GM12874 (cell line): ENCODE measurements around the gene NUP37.

Experiments used
- TF ChIP-seq, protein P1 (sequence below): IDR thresholded peaks from 2 replicates; pipeline ENCODE4 v1.5.1; 2011; ENCODE audit warnings: low read depth, mild to moderate bottlenecking, control low read depth, low read length, moderate library complexity; ENCODE audit not compliant: insufficient read depth

NUP37 gene

DNA sequence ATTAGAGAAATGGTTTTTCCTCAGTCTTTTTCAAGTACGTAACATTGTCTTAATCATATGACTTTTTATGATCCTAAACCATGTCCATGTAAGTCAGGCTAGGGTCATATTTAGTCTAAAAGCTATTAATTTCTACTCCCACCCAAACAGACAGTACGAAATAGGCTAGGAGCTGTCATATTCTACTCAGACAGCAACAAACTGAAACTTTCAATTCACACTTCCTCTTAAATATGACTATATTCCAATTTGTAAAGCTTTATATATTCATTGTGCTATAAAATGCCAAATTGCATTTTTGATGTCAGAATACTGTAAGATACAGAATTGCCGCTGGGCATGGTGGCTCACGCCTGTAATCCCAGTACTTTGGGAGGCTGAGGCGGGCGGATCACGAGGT is 3.5 kb downstream of the NUP37 start:
- TF ChIP-seq, protein P1, sequence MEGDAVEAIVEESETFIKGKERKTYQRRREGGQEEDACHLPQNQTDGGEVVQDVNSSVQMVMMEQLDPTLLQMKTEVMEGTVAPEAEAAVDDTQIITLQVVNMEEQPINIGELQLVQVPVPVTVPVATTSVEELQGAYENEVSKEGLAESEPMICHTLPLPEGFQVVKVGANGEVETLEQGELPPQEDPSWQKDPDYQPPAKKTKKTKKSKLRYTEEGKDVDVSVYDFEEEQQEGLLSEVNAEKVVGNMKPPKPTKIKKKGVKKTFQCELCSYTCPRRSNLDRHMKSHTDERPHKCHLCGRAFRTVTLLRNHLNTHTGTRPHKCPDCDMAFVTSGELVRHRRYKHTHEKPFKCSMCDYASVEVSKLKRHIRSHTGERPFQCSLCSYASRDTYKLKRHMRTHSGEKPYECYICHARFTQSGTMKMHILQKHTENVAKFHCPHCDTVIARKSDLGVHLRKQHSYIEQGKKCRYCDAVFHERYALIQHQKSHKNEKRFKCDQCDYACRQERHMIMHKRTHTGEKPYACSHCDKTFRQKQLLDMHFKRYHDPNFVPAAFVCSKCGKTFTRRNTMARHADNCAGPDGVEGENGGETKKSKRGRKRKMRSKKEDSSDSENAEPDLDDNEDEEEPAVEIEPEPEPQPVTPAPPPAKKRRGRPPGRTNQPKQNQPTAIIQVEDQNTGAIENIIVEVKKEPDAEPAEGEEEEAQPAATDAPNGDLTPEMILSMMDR, result no peak

DNA sequence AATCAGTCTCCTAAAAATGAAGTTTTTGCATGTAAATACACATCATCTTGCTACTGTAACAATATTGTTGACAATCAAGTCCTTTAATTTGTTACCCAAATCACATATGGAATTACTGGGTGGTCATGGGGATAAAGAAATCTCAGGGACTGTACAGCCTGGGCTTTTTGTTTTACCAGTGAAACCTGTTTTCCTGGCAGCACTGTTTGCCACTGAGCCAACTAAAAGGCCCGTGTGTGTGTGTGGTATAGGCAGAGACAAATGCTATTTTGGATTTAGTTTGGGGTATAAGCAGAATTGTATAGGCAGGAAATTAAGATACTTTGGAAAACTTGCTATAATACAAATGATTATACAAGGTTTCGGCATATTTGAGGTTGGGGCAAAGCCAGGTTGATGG is 5.7 kb downstream of the NUP37 start:
- TF ChIP-seq, protein P1, result no peak

DNA sequence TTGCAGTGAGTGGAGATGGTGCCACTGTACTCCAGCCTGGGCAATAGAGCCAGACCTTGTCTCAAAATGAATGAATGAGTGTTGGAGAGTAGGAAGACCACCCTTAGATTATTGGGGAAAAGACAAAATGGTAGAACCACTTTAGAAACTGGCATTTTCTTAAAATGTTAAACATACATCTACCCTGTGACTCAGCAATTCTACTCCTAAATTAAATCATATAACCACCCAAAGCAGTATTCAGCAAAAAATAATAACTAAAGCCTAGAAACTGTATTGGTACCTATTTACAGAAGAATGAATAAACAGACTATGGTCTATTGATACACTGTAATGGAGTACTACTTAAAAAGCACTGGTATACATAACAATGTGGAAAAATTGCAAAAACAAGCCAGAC is 9.1 kb downstream of the NUP37 start:
- TF ChIP-seq, protein P1, result no peak

DNA sequence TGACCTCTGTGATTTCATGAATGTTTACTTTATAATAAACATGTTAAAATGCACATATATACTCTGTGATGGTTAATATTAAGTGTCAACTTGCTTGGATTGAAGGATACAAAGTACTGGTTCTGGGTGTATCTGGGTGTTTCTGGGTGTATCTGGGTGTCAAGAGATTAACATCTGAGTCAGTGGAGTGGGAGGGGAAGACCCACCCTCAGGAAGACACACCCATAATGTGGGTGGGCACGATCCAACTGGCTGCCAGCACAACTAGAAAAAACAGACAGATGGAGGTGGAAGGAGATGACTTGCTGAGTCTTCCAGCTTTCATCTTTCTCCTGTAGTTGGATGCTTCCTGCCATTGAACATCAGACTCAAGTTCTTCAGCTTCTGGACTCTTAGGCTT is 11.9 kb downstream of the NUP37 start:
- TF ChIP-seq, protein P1, result no peak

DNA sequence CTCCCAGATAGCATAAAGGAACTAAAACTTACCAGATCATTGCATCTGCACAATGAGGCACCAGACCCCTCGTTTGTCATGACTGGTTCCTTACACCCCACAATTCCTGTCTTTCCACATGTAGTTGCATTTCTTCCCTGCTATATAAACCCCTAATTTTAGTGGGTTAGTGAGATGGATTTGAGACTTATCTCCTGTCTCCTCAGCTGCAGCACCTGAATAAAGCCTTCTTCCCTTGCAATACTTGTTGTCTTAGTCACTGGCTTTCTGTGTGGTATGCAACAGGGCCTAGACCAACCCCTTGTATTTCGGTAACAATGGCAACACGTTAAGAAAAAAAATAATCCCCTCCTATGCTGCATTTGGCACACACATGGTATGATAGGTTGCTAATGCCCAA is 13.0 kb downstream of the NUP37 start:
- TF ChIP-seq, protein P1, result no peak

DNA sequence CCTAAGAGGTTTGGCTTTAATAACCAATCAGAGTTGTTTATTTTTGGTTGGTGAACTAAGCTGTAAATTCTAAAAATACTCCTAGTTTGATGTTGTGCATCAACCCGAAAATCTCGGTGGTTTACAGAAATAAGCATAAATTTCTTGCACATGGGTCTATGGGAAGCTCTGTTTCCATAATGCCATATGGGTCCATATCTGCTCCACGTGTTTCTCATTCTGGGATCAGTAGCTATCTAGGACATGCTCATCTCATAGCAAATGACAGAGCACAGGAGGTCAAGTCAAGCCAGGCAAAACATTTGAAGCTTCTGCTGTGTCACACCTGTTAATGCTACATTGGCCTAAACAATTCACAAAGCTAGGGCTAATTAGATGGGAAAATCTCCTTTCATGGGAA is 23.1 kb downstream of the NUP37 start:
- TF ChIP-seq, protein P1, result no peak

DNA sequence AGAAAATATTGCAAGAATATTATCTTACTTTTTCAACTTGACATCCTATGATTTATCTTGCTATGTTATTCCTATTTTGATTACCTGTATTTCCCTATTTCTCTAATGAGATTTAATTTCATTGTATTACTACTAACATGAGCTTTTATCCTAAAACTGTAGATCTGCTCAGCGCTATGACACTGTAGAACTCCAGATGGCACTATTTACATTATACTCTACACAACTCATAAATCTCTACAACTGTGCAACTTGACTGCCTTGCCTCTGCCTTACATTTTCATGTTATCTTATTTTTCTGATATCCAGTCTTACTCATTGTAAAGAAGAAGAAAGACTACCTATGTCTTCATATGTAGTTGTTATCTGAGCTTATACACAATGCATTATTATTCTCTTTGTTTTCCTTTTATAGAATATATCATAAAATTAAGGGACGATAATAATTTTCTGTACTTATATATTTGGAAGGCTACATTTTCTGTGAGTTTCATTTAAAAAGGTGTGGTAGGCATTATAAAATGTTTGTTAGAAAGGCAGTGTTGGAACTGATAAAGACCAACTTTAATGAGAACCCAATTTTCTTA is 24.1 kb downstream of the NUP37 start:
- TF ChIP-seq, protein P1, result peak; percentile 31; the same call in 1 of the 2 replicates
